ENCODE measurements around the gene SLX4IP. TPM values are rescaled to one million over a fixed set of nuclear protein-coding genes. Genes with fewer than 3 reads are reported as not detected.

The SLX4IP gene
- total RNA-seq, 8 experiments from 2014 or later: 5.9 to 13.2 (median 7.3) TPM

Other genes with a start within 250 kb of the SLX4IP start
- 100 to 1,000 TPM in 3 of 8 experiments, 10 to 100 TPM in 4, under 1 TPM in 1; 0.20 to 118 (median 95.3) TPM for gene SNAP25, start 216.5 kb upstream of the SLX4IP start, total RNA-seq
- 10 to 100 TPM in 7 of 8 experiments, 1 to 10 TPM in 1; 8.5 to 18.7 (median 14.1) TPM for gene MKKS, start 1.1 kb upstream of the SLX4IP start, total RNA-seq
- 10 to 100 TPM; 15.3 to 93.4 (median 27.9) TPM for gene JAG1, start 238.7 kb downstream of the SLX4IP start, total RNA-seq